ENCODE data around the gene SLC1A6. TPM values are rescaled to one million over a fixed set of nuclear protein-coding genes. Genes with fewer than 3 reads are reported as not detected.

SLC1A6 gene
- total and polyA plus RNA-seq, 7 donors = not detected

GRCh38 chr19:14943601-14944000 lies 36.1 kb downstream of the SLC1A6 start:
- Histone ChIP-seq H3K27me3 (ENCODE audit: insufficient read depth in 3 of 3, low read length in 2 of 3) (no peaks in the 10 kb centered on the region), H3K4me1 (no peaks in the 10 kb centered on the region), H3K9me3 (peaks cover 3% of the 10 kb centered on the region), H3K4me3 (no peak overlapping the region), H3K36me3 (ENCODE audit: insufficient read depth in 1 of 2, low read depth in 1 of 2) (no peaks in the 10 kb centered on the region), H3K27ac (no peak overlapping the region)
- intact Hi-C loops (cut with DNase I) = no loop called here
- DNase-seq (no peak), ATAC-seq (no peak)
- no peak for TF ChIP-seq CTCF (IDR thresholded peaks at IDR 0.05)
- 56 to 70% (median 61%) methylated on average over 4 of the region's 4 CpGs for WGBS, 3 donors

GRCh38 chr19:14941189-14941588 lies 38.5 kb downstream of the SLC1A6 start, which contains the start of gene OR7C2:
TSS of gene OR7C2 (plus strand) at chr19:14941489. CDS start at chr19:14941489, 0 bp downstream.
- no peak within 1 kb of the TSS for H3K4me3 ChIP-seq
- intact Hi-C loops (cut with DNase I) = no loop called here
- no peak within 1 kb of the TSS for H3K27ac ChIP-seq
- no peak for ATAC-seq
- H3K27me3 ChIP-seq (ENCODE audit: insufficient read depth in 3 of 3, low read length in 2 of 3) = no peaks in the 10 kb centered on the region
- no peak for DNase-seq
- H3K36me3 ChIP-seq (ENCODE audit: insufficient read depth in 1 of 2, low read depth in 1 of 2) = no peaks in the 10 kb centered on the region
- WGBS, 3 donors = 74 to 90% (median 77%) methylated on average over 6 of the region's 6 CpGs
- no peaks in the 10 kb centered on the region for H3K9me3 ChIP-seq
- no peak for TF ChIP-seq CTCF (IDR thresholded peaks at IDR 0.05)
- no peaks in the 10 kb centered on the region for H3K4me1 ChIP-seq

GRCh38 chr19:14940266-14940665 lies 39.4 kb downstream of the SLC1A6 start:
- H3K27ac ChIP-seq = no peak overlapping the region
- TF ChIP-seq CTCF (IDR thresholded peaks at IDR 0.05) = no peak
- no peaks in the 10 kb centered on the region for H3K36me3 ChIP-seq (ENCODE audit: insufficient read depth in 1 of 2, low read depth in 1 of 2)
- no peaks in the 10 kb centered on the region for H3K4me1 ChIP-seq
- H3K27me3 ChIP-seq (ENCODE audit: insufficient read depth in 3 of 3, low read length in 2 of 3) = no peaks in the 10 kb centered on the region
- DNase-seq (no peak), ATAC-seq (no peak)
- no peak overlapping the region for H3K4me3 ChIP-seq
- 68 to 76% (median 69%) methylated on average over 6 of the region's 6 CpGs for WGBS, 3 donors
- no peaks in the 10 kb centered on the region for H3K9me3 ChIP-seq
- intact Hi-C loops (cut with DNase I) = no loop called here

- TF ChIP-seq CTCF (IDR thresholded peaks at IDR 0.05) = no peak
- DNase-seq (no peak), ATAC-seq (no peak)
- Histone ChIP-seq H3K4me3 (no peak overlapping the region), H3K27ac (no peak overlapping the region), H3K4me1 (no peaks in the 10 kb centered on the region), H3K27me3 (ENCODE audit: insufficient read depth in 3 of 3, low read length in 2 of 3) (peaks cover 0 to 3% (median 0%) of the 10 kb centered on the region in 3 donors), H3K36me3 (ENCODE audit: insufficient read depth in 1 of 2, low read depth in 1 of 2) (no peaks in the 10 kb centered on the region), H3K9me3 (no peaks in the 10 kb centered on the region)
- intact Hi-C loops (cut with DNase I) = no loop called here
- WGBS, 3 donors = 52 to 76% (median 60%) methylated on average over 1 of the region's 1 CpG
Measured at GRCh38 chr19:14933506-14933905, 46.2 kb downstream of the SLC1A6 start.

- Histone ChIP-seq H3K4me3 (no peak overlapping the region), H3K9me3 (no peaks in the 10 kb centered on the region), H3K4me1 (no peaks in the 10 kb centered on the region), H3K27me3 (ENCODE audit: insufficient read depth in 3 of 3, low read length in 2 of 3) (no peaks in the 10 kb centered on the region), H3K27ac (no peak overlapping the region), H3K36me3 (ENCODE audit: insufficient read depth in 1 of 2, low read depth in 1 of 2) (no peaks in the 10 kb centered on the region)
- ATAC-seq (no peak), DNase-seq (no peak)
- TF ChIP-seq CTCF (IDR thresholded peaks at IDR 0.05) = no peak
- 49 to 60% (median 57%) methylated on average over 5 of the region's 5 CpGs for WGBS, 3 donors
- intact Hi-C loops (cut with DNase I) = no loop called here
Measured at GRCh38 chr19:14916848-14917247, 62.8 kb downstream of the SLC1A6 start.
